Endothelial cell of umbilical vein (primary cell): ENCODE measurements around the gene MAEA. TPM values are rescaled to one million over a fixed set of nuclear protein-coding genes. Genes with fewer than 3 reads are reported as not detected.

ENCODE experiments used
- BruUV-seq: library from RNA; stranded (reverse); fragments of 400-500 nt; replicated peaks from 2 replicates; lab custom pipeline; 2021; lab: Mats Ljungman, UMichigan
- CTCF ChIA-PET: fragments of 300-600, 350-600 bp; sonication (Branson Sonifier 250); formaldehyde crosslinking; loops from one replicate; lab custom pipeline; 2021; ENCODE audit warnings: antibody characterized with exemption, inconsistent platforms; lab: Charles Lee
- POLR2A ChIA-PET: fragments of 300-600, 350-600 bp; sonication (Branson Sonifier 250); formaldehyde crosslinking; loops from one replicate; lab custom pipeline; 2021; ENCODE audit warnings: antibody characterized with exemption, inconsistent platforms; lab: Charles Lee
- DNase-seq: peaks from one replicate; pipeline ENCODE4 v3.0.0-alpha.2; 2011; ENCODE audit warnings: low read depth, low spot score
- FAIRE-seq: peaks from 2 replicates; lab custom pipeline; 2011; peaks lifted over from hg19 to GRCh38; lab: Jason Lieb, UNC
- H2AFZ ChIP-seq: 2 replicates; pipeline ENCODE4 v1.6.0; 2012; ENCODE audit warnings: low read depth, low read length, control low read depth, inconsistent platforms
- H3K27ac ChIP-seq: 2 replicates; pipeline ENCODE4 v1.5.1; 2011; ENCODE audit warnings: low read depth, mild to moderate bottlenecking, control low read depth, low read length, moderate library complexity; ENCODE audit not compliant: insufficient read depth
- H3K27me3 ChIP-seq, 2 experiments: 2 replicates each; pipeline versions ENCODE4 v1.6.0 to v1.6.1; 2011; ENCODE audit warnings: low read length in 2 of 2, mixed read lengths in 1 of 2; ENCODE audit not compliant: control insufficient read depth in 2 of 2, insufficient read depth in 2 of 2
- H3K36me3 ChIP-seq, 2 experiments: 2 replicates in 1 of 2; 3 replicates in 1 of 2; pipeline ENCODE4 v1.5.1; 2011; ENCODE audit warnings: low read length in 2 of 2, mild to moderate bottlenecking in 1 of 2, moderate library complexity in 1 of 2; ENCODE audit not compliant: control insufficient read depth in 2 of 2, insufficient read depth in 2 of 2; ENCODE audit errors: extremely low read depth in 1 of 2
- H3K4me1 ChIP-seq: 3 replicates; pipeline ENCODE4 v1.5.1; 2011; ENCODE audit warnings: mild to moderate bottlenecking, low read length; ENCODE audit not compliant: control insufficient read depth, insufficient read depth; ENCODE audit errors: extremely low read depth
- H3K4me2 ChIP-seq: 2 replicates; pipeline ENCODE4 v1.6.1; 2011; ENCODE audit warnings: low read length, control low read depth, mixed read lengths; ENCODE audit not compliant: insufficient read depth
- H3K4me3 ChIP-seq, 3 experiments: fragments of 200-600 bp in 1 of 3; sonication (generic), shearing (Covaris generic) in 1 of 3; replicated peaks in 1 of 3; 2 replicates each; pipeline ENCODE4 v1.5.1; 2011 to 2016; ENCODE audit warnings: control low read depth in 3 of 3, low read length in 3 of 3, mild to moderate bottlenecking in 2 of 3, inconsistent platforms in 1 of 3, low read depth in 1 of 3, moderate library complexity in 1 of 3; ENCODE audit not compliant: insufficient read depth in 1 of 3
- H3K79me2 ChIP-seq: 2 replicates; pipeline ENCODE4 v1.6.0; 2012; ENCODE audit warnings: low read length, inconsistent platforms; ENCODE audit not compliant: control insufficient read depth, insufficient read depth
- H3K9ac ChIP-seq: replicated peaks from 2 replicates; pipeline ENCODE3; 2011; ENCODE audit warnings: low read length, control low read depth; ENCODE audit not compliant: insufficient read depth; ENCODE audit errors: extremely low read depth
- H3K9me1 ChIP-seq: replicated peaks from 3 replicates; pipeline ENCODE4 v1.6.0; 2011; ENCODE audit warnings: mild to moderate bottlenecking, low read length; ENCODE audit not compliant: control insufficient read depth, insufficient read depth; ENCODE audit errors: extremely low read depth
- H3K9me3 ChIP-seq: replicated peaks from 2 replicates; pipeline ENCODE4 v1.5.1; 2012; ENCODE audit warnings: low read length, inconsistent platforms; ENCODE audit not compliant: control insufficient read depth, insufficient read depth
- H4K20me1 ChIP-seq: replicated peaks from 2 replicates; pipeline ENCODE3; 2011; ENCODE audit warnings: mild to moderate bottlenecking, low read length; ENCODE audit not compliant: control insufficient read depth, insufficient read depth; ENCODE audit errors: extremely low read depth
- EZH2 ChIP-seq: IDR thresholded peaks from 2 replicates; pipeline ENCODE4 v1.6.1; 2012; ENCODE audit warnings: borderline replicate concordance, low read depth, mild to moderate bottlenecking, moderate library complexity, low read length, inconsistent platforms; ENCODE audit not compliant: severe bottlenecking
- FOS ChIP-seq: IDR thresholded peaks from 2 replicates; pipeline ENCODE4 v1.6.1; 2011; ENCODE audit warnings: mild to moderate bottlenecking, low read length, moderate library complexity, borderline replicate concordance; ENCODE audit not compliant: insufficient read depth
- GATA2 ChIP-seq: IDR thresholded peaks from 2 replicates; pipeline ENCODE4 v1.7.0; 2011; ENCODE audit warnings: low read depth, mild to moderate bottlenecking, moderate library complexity, mixed read lengths, low read length; ENCODE audit not compliant: insufficient read length, insufficient read depth
- JUN ChIP-seq: IDR thresholded peaks from 2 replicates; pipeline ENCODE4 v1.6.1; 2011; ENCODE audit warnings: borderline replicate concordance, low read depth; ENCODE audit not compliant: insufficient read length, insufficient read depth
- MAX ChIP-seq: IDR thresholded peaks from 2 replicates; pipeline ENCODE4 v1.6.1; 2011; ENCODE audit not compliant: insufficient read depth, insufficient read length
- MYC ChIP-seq: IDR thresholded peaks from one replicate; pipeline ENCODE4 v1.6.1; 2011; ENCODE audit warnings: mild to moderate bottlenecking, low read depth, low read length
- POLR2A ChIP-seq: IDR thresholded peaks from 2 replicates; pipeline ENCODE4 v1.6.1; 2012; ENCODE audit warnings: low read depth, mild to moderate bottlenecking, control low read depth, low read length
- POLR2AphosphoS5 ChIP-seq: IDR thresholded peaks from 2 replicates; pipeline ENCODE4 v1.6.1; 2012; ENCODE audit warnings: low read depth, mild to moderate bottlenecking, control low read depth, low read length, moderate library complexity; ENCODE audit not compliant: insufficient read depth
- dilution Hi-C: fragments of 300-500 bp; cut with MboI; formaldehyde crosslinking; loops from one replicate; pipeline ENCODE4 v1.15.0; 2019; ENCODE audit warnings: low sequenced_read_pairs; ENCODE audit not compliant: extremely low pct_ligation_motif_present
- intact Hi-C: fragments of 100-400 bp; cut with micrococcal nuclease; formaldehyde crosslinking; loops from one replicate; pipeline ENCODE4 v1.10.0; 2022
- polyA plus RNA-seq, 4 experiments: library from polyadenylated mRNA; depleted of rRNA in 3 of 4; stranded (reverse) in 3 of 4; unstranded in 1 of 4; fragments of >200 nt; gene quantifications; 2 replicates each; pipeline versions ENCODE4 v1.2.1 to v1.2.3, GENCODE V29; 2011 to 2012; ENCODE audit warnings: missing spikeins in 1 of 4
- total RNA-seq: library from RNA; stranded (reverse); gene quantifications from 2 replicates; pipeline ENCODE4 v1.2.3, GENCODE V29; 2021
- TF ChIP-seq, protein P1 (sequence below), 2 donors: IDR thresholded peaks; 1 replicate in 1 of 2; 2 replicates in 1 of 2; pipeline ENCODE4 v1.5.1; 2011; ENCODE audit warnings: low read length in 2 of 2, mild to moderate bottlenecking in 2 of 2, moderate library complexity in 2 of 2, control low read depth in 1 of 2, inconsistent platforms in 1 of 2, low read depth in 1 of 2; ENCODE audit not compliant: insufficient read depth in 1 of 2; ENCODE audit errors: extremely low read depth in 1 of 2

The MAEA gene
- total and polyA plus RNA-seq, 2 donors (not counting 3 experiments of a cell fraction or from before 2014, with no cell fraction given) = 66.0 to 108 TPM

GRCh38 chr4:1277667-1278665 lies 11.7 kb upstream of the MAEA start:
- ChIA-PET CTCF (interaction anchor here (1.4 kb wide), 1 partner anchor 10 kb away, joined by 6 read pairs; no protein-coding TSS in a partner anchor), POLR2A (no interaction called here)
- H3K4me3 ChIP-seq = no peak overlapping the region
- no peaks in the 10 kb centered on the region for H3K9me3 ChIP-seq
- no peak overlapping the region for H3K27ac ChIP-seq
- H3K79me2 ChIP-seq = no peaks in the 10 kb centered on the region
- intact Hi-C loops (no loop called here), dilution Hi-C loops (no loop called here)
- DNase-seq (no peak), FAIRE-seq (no peak)
- TF ChIP-seq, protein P1, sequence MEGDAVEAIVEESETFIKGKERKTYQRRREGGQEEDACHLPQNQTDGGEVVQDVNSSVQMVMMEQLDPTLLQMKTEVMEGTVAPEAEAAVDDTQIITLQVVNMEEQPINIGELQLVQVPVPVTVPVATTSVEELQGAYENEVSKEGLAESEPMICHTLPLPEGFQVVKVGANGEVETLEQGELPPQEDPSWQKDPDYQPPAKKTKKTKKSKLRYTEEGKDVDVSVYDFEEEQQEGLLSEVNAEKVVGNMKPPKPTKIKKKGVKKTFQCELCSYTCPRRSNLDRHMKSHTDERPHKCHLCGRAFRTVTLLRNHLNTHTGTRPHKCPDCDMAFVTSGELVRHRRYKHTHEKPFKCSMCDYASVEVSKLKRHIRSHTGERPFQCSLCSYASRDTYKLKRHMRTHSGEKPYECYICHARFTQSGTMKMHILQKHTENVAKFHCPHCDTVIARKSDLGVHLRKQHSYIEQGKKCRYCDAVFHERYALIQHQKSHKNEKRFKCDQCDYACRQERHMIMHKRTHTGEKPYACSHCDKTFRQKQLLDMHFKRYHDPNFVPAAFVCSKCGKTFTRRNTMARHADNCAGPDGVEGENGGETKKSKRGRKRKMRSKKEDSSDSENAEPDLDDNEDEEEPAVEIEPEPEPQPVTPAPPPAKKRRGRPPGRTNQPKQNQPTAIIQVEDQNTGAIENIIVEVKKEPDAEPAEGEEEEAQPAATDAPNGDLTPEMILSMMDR (IDR thresholded peaks at IDR 0.05; ENCODE audit: extremely low read depth in 1 of 2, insufficient read depth in 1 of 2, low read depth in 1 of 2, low read length in 2 of 2) = no peak
- TF ChIP-seq FOS = no peak
- TF ChIP-seq MYC = no peak
- TF ChIP-seq JUN = no peak
- no peak for TF ChIP-seq POLR2A
- TF ChIP-seq GATA2 = no peak
- no peak for TF ChIP-seq EZH2
- no peak for TF ChIP-seq MAX
- no peak for TF ChIP-seq POLR2AphosphoS5
- no peak overlapping the region for H2AFZ ChIP-seq
- H3K4me1 ChIP-seq = no peaks in the 10 kb centered on the region
- H3K4me2 ChIP-seq = no peak overlapping the region
- H3K27me3 ChIP-seq = no peaks in the 10 kb centered on the region
- no peaks in the 10 kb centered on the region for H3K36me3 ChIP-seq
- no peaks in the 10 kb centered on the region for H4K20me1 ChIP-seq
- no TSS peak for BruUV-seq
- H3K9ac ChIP-seq = no peak overlapping the region
- H3K9me1 ChIP-seq = no peaks in the 10 kb centered on the region
